Heart left ventricle (tissue), 16 donors: ENCODE results near the gene DDX54. TPM values are rescaled to one million over a fixed set of nuclear protein-coding genes. Genes with fewer than 3 reads are reported as not detected.

Experiments
- ATAC-seq, 4 donors: fragments of 200-7000 bp; cut with Tn5 transposase; one replicate each; pipeline ENCODE4 v1.9.1; 2020 to 2022; ENCODE audit warnings: moderate library complexity in 4 of 4, mild to moderate bottlenecking in 3 of 4, moderate number of reproducible peaks in 1 of 4
- DNase-seq, 5 donors: peaks; one replicate each; pipeline ENCODE4 v3.0.0-alpha.2; 2020
- H3K27ac ChIP-seq, 12 donors: fragments of 200-600 bp; sonication (generic) in 4 of 12; one replicate each; pipeline versions ENCODE4 v1.5.0 to v1.8.0; 2016 to 2022; ENCODE audit warnings: mild to moderate bottlenecking in 2 of 12
- H3K27me3 ChIP-seq, 9 donors: fragments of 200-600 bp; sonication (generic) in 2 of 9; one replicate each; pipeline versions ENCODE4 v1.5.1 to v1.8.0; 2016 to 2022; ENCODE audit warnings: mild to moderate bottlenecking in 3 of 9
- H3K36me3 ChIP-seq, 9 donors: fragments of 200-600 bp; sonication (generic) in 2 of 9; one replicate each; pipeline versions ENCODE4 v1.5.0 to v1.8.0; 2018 to 2022; ENCODE audit warnings: mild to moderate bottlenecking in 2 of 9
- H3K4me1 ChIP-seq, 12 donors: fragments of 200-600 bp; sonication (generic) in 4 of 12; one replicate each; pipeline versions ENCODE4 v1.5.0 to v1.8.0; 2016 to 2022; ENCODE audit warnings: mild to moderate bottlenecking in 3 of 12
- H3K4me3 ChIP-seq, 12 donors: fragments of 200-600 bp; sonication (generic) in 4 of 12; one replicate each; pipeline versions ENCODE4 v1.5.0 to v1.8.0; 2017 to 2022; ENCODE audit warnings: mild to moderate bottlenecking in 9 of 12, moderate library complexity in 4 of 12
- H3K9me3 ChIP-seq, 12 donors: fragments of 200-600 bp; sonication (generic) in 4 of 12; one replicate each; pipeline versions ENCODE4 v1.5.0 to v1.8.0; 2016 to 2022; ENCODE audit warnings: mild to moderate bottlenecking in 1 of 12
- POLR2A ChIP-seq, 2 donors: fragments of 450-650 bp; IDR thresholded peaks; one replicate each; pipeline ENCODE4 v1.6.1; 2017; ENCODE audit warnings: antibody characterized with exemption in 2 of 2, mild to moderate bottlenecking in 2 of 2, moderate library complexity in 2 of 2
- WGBS, 4 donors: extraction: QIAGEN DNeasy Blood & Tissue Kit in 2 of 4; methylation state at CpG; one replicate each; pipeline versions ENCODE4 v1.1.5 to v1.1.7; 2013 to 2018; 5-methylcytosine and 5-hydroxymethylcytosine counted together
- intact Hi-C, 10 donors: fragments of 100-400 bp; cut with DNase I; formaldehyde crosslinking; loops; one replicate each; pipeline versions ENCODE4 v1.11.1 to v1.14.2; 2022
- polyA plus RNA-seq, 2 donors: library from polyadenylated mRNA; stranded (reverse); fragments of 200-250 nt; gene quantifications; one replicate each; pipeline ENCODE4 v1.2.3, GENCODE V29; 2013
- total RNA-seq, 9 donors: library from RNA; depleted of rRNA in 2 of 9; stranded (reverse); fragments of >200 nt in 2 of 9; fragmentation: NEBNext Ultra II Directional in 3 of 9; extraction: Animal tissue kit (Norgen Biotek cat#: 25700) in 3 of 9; gene quantifications; one replicate each; pipeline versions ENCODE4 v1.1.0 to v1.2.4, GENCODE V29; 2016 to 2023
- TF ChIP-seq, protein P1 (sequence below), 12 donors: fragments of 200-600 bp; sonication (generic) in 4 of 12; IDR thresholded peaks; one replicate each; pipeline versions ENCODE4 v1.5.0 to v1.8.0; 2018 to 2022; ENCODE audit warnings: antibody characterized with exemption in 12 of 12, mild to moderate bottlenecking in 5 of 12
- donor health status: ischemic (EF 13 %, LVEDD 7.1; RV severe dilation, severe dysfunction).
- donor health status: healthy with polysubstance abuse.
- donor health status: DM: no; HTN: yes; CAD: no.
- donor health status: DM: no; HTN: no; CAD: no.
- donor health status: ischemic (EF 25% LVEDD 6.9; RV normal size, moderate dysfunction).
- donor health status: ischemic (EF 25% LVEDD 5.7; RV mildly dilated, moderate dysfunction).
- donor health status: healthy.
- donor health status: DM: yes; HTN: yes; CAD: no.
- donor health status: ischemic (EF 35%, LVEDD 5.7; RV mildly dilated, moderate dysfunction).
- donor health status: nonischemic (EF 11% LVEDD 7.7; RV severe dilation, severe dysfunction).
- donor health status: DM: yes; HTN: yes; CAD: no.
- donor health status: PGD.
- donor health status: ischemic (EF 29% LVEDD 5.4; RV normal size, mild dysfunction).
- donor health status: nonischemic (EF 23%, LVEDD 6.1; RV moderate dilation, normal function).

The DDX54 gene
- total and polyA plus RNA-seq, 11 donors, result 23.4 to 60.2 (median 38.2) TPM

DNA sequence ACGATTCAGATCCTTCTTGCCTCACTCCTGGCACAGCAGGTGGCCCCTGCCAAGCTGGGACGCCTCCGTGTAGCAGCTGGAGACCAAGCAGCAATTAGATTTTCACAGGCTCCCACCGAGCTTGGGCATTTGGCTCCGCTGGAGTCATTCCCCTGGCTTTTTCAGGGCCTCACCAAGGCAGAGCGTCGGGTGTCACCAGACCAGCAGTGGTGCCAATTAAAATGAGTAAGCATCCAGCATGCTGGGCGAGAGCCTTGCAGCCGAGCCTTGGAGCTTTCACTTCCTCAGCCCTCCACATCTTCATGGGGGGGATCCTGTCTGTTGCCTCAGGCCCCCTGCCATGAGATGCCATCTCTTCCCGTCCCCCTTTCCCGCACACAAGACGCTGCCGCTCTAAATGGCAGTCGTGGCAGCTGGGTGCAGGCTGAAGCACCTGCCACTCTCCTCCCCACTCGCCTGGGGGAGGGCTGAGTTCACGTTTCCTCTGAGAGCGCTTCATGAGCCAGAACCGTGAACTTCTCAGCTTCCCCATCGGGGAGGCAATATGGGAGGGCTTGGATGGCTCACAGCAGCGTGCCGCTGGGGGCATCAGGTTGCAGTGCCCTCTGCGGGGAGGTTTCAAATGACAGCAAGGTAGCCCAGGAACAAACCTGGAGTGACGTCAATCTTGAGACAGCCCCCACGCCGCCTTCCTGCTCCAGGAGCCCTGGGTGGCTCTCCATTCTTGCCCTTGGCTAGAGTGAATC is 47.7 kb upstream of the DDX54 start:
- DNase-seq, result peak; percentile 58 to 75 (median 70)
- peak in 1 of 2 donors; percentile 24 for TF ChIP-seq POLR2A (IDR thresholded peaks at IDR 0.05)
- TF ChIP-seq, protein P1, sequence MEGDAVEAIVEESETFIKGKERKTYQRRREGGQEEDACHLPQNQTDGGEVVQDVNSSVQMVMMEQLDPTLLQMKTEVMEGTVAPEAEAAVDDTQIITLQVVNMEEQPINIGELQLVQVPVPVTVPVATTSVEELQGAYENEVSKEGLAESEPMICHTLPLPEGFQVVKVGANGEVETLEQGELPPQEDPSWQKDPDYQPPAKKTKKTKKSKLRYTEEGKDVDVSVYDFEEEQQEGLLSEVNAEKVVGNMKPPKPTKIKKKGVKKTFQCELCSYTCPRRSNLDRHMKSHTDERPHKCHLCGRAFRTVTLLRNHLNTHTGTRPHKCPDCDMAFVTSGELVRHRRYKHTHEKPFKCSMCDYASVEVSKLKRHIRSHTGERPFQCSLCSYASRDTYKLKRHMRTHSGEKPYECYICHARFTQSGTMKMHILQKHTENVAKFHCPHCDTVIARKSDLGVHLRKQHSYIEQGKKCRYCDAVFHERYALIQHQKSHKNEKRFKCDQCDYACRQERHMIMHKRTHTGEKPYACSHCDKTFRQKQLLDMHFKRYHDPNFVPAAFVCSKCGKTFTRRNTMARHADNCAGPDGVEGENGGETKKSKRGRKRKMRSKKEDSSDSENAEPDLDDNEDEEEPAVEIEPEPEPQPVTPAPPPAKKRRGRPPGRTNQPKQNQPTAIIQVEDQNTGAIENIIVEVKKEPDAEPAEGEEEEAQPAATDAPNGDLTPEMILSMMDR (IDR thresholded peaks at IDR 0.05), result no peak
- H3K4me3 ChIP-seq, result peak overlapping the region in 1 of 12 donors; percentile 20
- H3K9me3 ChIP-seq, result no peaks in the 10 kb centered on the region
- ATAC-seq, result peak in 3 of 4 donors; percentile 56 to 66 (median 60)
- no peaks in the 10 kb centered on the region for H3K27me3 ChIP-seq
- WGBS, 4 donors, result 51 to 75% (median 57%) methylated on average over 18 to 25 of the region's 25 CpGs
- intact Hi-C loops, result loop anchor here in 1 of 10 donors (5.0 kb wide), 1 partner anchor 64 kb away; no protein-coding TSS in a partner anchor
- peak overlapping the region; percentile 60 to 94 (median 88) for H3K27ac ChIP-seq
- H3K4me1 ChIP-seq, result peaks cover 6 to 99% (median 91%) of the 10 kb centered on the region in 12 donors
- H3K36me3 ChIP-seq, result peaks cover 0 to 84% (median 69%) of the 10 kb centered on the region in 9 donors

DNA sequence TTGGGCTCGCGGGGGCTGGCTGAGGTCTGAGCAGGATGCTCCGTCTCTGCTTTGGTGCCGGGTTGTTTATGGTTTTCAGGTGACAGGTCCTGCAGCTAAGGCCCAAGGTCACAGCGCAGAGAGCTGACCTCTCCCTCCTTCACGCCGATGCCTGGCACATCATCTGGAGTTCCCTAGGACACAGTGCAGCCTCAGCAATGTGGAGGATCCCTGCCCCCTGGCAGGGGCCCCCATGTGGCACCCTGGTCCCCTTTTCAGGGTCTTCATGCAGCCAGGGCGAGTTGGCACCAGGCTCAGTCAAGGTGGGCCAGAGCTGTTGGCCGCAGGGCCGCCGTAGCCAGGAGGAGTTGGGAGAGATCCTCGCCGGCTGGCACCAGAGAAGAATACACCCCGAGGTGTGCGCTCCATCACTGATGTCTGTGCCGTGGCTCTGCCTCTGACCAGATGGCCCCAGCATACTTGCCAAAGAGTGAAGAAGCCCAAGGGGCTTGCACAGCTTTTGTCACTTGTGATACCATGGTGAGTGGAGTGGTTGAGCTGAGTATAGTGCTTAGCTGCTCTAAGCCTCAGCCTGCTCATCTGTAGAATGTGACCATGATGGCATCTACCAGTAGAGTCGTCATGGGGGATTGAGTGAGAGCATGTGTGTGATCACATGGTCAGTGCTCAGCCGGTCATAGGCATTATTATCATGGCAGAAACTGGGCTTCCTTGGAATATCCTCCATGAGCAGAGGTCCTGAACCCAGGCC is 47.0 kb upstream of the DDX54 start:
- Histone ChIP-seq H3K27me3 (no peaks in the 10 kb centered on the region), H3K36me3 (peaks cover 0 to 86% (median 76%) of the 10 kb centered on the region in 9 donors), H3K27ac (peak overlapping the region; percentile 60 to 94 (median 88)), H3K9me3 (no peaks in the 10 kb centered on the region), H3K4me1 (peaks cover 6 to 99% (median 91%) of the 10 kb centered on the region in 12 donors), H3K4me3 (peak overlapping the region in 1 of 12 donors; percentile 20)
- ATAC-seq (no peak), DNase-seq (peak in 1 of 5 donors; percentile 32)
- WGBS, 4 donors, result 69 to 82% (median 80%) methylated on average over 14 to 18 of the region's 18 CpGs
- intact Hi-C loops, result loop anchor here in 1 of 10 donors (5.0 kb wide), 1 partner anchor 65 kb away; no protein-coding TSS in a partner anchor
- TF ChIP-seq, protein P1 (IDR thresholded peaks at IDR 0.05), result no peak
- no peak for TF ChIP-seq POLR2A (IDR thresholded peaks at IDR 0.05)

DNA sequence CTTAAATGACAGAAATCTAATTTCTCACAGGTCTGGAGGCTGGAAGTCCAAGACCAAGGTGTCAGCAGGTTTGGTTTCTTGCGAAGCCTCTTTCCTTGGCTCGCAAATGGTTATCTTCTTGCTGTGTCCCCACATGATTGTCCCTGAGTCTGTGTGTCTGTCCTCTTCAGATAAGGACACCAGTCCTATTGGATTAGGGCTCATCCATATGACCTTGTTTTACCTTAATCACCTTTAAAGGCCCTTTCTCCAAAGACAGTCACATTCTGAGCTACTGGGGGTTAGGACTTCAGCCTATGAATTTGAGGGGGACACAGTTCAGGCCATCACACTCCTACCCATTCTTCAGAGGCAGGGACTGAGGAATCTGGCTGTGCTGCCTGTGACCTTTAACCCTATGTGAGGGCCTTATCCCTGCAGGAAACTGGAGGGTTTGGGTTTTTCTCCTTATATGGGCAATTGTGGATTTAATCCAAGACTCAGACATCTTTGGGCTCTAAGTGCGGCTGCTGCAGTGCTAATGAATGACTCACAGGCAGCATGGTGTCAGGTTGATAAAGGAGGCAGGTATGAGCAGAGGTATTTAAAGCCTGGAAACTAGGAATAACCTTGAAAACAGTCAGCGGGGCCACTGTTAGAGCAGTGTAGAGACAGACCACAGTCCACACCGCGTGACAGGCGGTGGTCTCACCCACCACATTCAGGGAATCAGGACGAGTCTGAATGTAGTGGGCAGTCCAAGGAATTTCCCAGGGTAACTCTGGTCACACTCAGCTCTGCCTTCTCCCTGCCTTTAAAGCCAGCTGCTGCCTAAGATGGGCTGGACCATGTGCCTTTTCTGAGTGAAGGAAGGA is 46.2 kb upstream of the DDX54 start:
- intact Hi-C loops, result loop anchor here in 1 of 10 donors (5.0 kb wide), 1 partner anchor 66 kb away; no protein-coding TSS in a partner anchor

More for the DNA sequence above, 46.2 kb upstream of the DDX54 start:
- WGBS, 4 donors, result 77 to 79% (median 77%) methylated on average over 8 of the region's 8 CpGs
- peaks cover 0 to 94% (median 81%) of the 10 kb centered on the region in 9 donors for H3K36me3 ChIP-seq
- H3K4me3 ChIP-seq, result no peak overlapping the region
- DNase-seq, result no peak
- H3K9me3 ChIP-seq, result no peaks in the 10 kb centered on the region
- no peak for ATAC-seq
- peak overlapping the region; percentile 60 to 94 (median 88) for H3K27ac ChIP-seq
- no peaks in the 10 kb centered on the region for H3K27me3 ChIP-seq
- TF ChIP-seq, protein P1 (IDR thresholded peaks at IDR 0.05), result no peak
- no peak for TF ChIP-seq POLR2A (IDR thresholded peaks at IDR 0.05)
- H3K4me1 ChIP-seq, result peaks cover 4 to 99% (median 90%) of the 10 kb centered on the region in 12 donors
